GM19193 (cell line): Measurements from ENCODE around the gene SIX1.

ENCODE experiments used
- POLR2A ChIP-seq: IDR thresholded peaks from 4 replicates; pipeline ENCODE4 v1.6.1; 2011; ENCODE audit not compliant: insufficient read depth, insufficient read length; ENCODE audit errors: extremely low read depth

The SIX1 gene

GRCh38 chr14:60602291-60602690, 47.0 kb downstream of the SIX1 start:
- no peak for TF ChIP-seq POLR2A

DNA sequence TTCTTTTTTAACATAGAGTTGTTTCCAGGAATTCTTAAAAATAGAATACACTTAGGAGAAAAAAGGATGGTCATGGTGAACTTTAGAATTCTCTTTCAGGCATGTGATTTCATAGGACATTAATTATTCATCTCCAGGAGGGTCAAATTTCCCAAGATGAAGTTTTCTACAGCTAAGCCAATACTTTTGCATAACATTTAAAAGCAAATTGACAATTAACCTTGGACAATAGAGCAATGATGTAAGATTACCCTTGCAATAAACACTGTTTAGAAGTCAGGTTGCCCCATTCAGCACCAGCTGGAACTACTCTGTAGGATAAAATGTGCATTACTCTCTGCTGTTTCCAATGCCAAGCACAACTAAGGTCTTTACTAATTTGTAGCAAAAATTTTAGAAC, 49.5 kb downstream of the SIX1 start:
- no peak for TF ChIP-seq POLR2A

- TF ChIP-seq POLR2A = no peak
These were observed 53.1 kb downstream of the SIX1 start for GRCh38 chr14:60596139-60596538.

GRCh38 chr14:60594062-60594461, 55.2 kb downstream of the SIX1 start:
- TF ChIP-seq POLR2A = no peak
